Stimulated activated CD8-positive, alpha-beta memory T cell treated with anti-CD3 and anti-CD28 coated beads, Interleukin-12 subunit alpha, Interleukin-12 subunit beta, amount 100 ng/mL, for 1 hour (primary cell): Measurements from ENCODE around the gene DPM2.
A peak's percentile ranks its signal among the peaks of the same experiment; 100 is the strongest.

Experiments
- DNase-seq: peaks from one replicate; pipeline ENCODE4 v3.0.0-alpha.2; 2020; ENCODE audit warnings: low read depth

Gene DPM2

DNA sequence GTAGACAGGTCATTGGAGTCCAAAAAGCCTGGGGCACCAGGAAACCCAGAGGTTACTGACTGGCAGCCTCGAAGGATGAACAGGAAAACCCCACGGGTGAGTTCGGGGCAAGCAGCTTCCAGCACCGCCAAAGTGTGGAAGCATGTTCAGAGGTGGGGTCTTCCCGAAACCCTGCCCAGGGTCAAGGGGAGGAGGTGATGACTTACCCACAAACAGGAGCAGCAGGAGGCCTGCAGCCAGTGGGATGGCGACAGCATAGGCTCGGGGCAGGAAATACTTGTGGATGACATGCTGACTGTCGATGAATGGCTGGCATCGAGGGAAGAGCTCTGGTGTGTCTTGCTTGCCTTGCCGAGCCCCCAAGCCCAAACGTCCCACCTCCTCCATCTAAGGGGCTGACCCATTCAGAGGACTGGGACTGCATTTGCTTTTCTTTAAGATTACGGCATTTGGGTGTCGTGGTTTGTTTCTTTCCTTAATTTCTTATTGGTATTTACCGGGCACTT is 1.3 kb downstream of the DPM2 start:
- DNase-seq = no peak

DNA sequence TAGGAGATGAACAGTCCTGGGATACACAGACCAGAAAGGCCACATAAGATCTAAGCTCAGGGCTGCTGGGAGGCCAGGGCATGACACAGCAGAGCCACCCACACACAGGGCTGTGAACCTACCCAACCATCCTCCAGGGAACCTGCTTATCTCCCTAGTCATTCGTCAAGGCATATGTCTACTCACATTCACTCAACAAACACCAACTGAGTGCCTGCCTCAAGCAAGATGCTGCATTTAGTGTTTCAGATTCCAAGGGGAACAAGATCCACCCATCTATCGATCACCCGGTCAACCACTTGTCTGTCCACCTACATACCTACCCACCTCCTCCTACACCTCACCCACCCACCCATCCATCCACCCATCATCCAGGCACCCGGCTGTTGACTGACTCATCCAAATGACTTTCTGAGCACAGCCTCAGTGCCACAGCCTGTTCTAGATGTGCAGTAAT is 1.9 kb downstream of the DPM2 start:
- DNase-seq = no peak

DNA sequence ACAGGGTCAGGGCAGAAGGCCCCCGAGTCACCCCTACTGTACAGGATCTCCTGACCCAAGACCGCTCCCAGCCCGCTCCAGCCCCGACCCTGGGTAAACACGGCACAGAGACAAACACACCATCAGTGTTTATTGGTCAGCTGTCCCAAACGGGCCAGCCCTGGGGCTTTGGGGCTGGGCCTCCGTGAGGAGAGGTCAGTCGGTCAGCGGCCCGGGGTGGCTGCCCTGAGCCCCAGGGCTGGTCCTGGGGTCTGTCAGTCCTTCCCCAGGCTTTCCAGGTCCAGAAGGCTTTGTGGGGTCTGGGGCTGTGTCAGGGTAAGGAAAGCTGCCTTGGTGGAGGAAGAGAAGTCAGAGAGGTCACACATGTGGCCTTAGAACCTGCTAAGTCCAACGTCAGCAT is 2.7 kb downstream of the DPM2 start:
- no peak for DNase-seq

DNA sequence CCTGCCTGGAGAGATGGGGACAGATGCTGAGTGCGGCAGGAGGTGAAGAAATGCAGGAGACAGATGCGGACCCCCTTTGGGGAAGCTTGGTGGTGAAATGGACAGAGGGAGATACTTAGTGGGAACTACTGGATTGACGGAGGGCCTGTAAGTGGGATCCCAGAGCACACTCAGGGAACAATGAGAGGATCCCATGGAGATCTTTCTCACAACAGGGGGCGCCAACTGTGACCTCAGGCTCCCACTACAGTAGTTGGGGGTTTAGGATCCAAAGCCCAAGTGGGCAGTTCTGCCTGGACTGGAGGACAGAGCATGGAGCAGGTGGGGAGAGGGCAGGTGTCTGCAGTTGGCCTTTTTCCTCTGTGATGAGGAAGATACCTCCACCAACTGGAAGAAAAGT is 3.4 kb downstream of the DPM2 start:
- no peak for DNase-seq

DNA sequence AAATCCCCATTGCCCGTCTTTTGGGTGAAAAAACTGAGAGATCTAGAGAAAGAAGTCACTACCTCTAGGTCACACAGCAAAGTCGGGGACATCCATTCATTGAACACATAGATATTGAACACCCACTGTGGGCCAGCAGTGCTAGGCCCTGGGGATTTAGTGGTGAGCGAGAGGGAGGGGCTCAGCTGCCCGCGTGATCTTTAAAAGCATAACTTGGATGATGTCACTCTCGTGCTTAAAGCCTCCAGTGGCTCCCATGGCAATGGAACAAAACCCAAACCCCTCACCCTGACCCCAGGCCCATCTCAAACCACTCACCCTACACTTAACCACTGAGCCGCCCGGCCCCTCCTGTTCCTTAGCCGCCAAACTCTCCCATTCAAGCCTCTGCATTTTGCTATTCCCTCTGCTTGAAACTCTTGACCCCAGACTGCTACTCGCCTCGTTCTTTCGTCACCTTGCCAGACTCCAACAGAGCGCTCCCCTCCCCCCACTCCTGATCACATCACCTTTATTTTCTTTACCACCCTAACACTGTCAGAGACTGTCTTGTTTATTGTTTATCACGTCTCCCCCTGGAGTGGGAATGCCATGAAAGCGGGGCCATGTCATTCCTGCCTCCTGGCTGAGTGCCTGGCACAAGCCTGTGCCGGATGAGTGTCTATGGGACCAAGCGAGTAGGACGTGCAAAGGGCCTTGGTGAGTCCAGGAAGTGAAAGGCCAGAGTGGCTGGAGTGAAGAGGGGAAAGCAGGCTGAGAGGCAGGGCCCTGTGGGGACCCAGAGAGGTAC is 6.4 kb downstream of the DPM2 start:
- no peak for DNase-seq

DNA sequence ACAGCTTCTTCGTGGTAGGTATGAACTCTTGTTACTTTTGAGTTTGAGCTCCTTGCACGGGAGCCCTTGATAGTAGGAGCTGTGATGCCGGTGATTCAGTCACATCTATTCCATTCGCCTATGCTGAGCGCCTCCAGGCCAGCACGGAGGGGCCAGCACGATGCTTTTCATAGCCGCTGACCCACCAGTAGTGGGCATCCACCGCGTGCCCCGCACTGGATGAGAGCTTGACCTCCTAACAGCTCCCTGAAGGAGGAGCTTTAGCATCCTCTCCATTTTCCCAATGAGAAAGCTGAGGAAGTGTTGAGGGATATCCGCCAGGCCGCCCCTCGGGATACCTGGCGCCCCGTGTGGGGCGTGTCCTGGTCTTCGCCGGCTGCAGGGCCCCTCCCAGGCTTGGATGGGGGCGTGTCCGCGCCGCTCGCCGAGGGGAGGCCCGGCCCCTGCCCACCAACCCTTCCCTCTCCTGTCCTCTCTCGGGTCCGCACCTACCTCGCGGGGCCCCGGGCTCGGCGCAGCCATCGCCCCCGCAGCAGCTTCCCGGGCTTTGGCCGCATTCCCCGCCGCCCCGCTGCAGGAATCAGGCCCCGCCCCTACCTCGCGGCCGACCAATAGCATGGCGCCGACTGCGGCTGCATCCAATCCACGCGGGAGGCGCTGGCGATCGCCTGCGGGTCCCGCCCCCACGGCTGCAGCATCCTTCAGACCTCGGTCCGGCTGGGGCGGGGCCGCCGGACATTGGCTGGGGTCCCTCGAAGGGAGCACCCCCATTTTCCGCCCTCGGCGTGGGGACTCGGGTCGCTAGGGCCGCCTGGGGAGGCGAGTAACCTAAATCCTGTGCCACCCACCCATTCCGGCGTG is 7.2 kb downstream of the DPM2 start, which contains the start of gene PIP5KL1:
Gene PIP5KL1, minus strand, starts transcription at position 547 of the 861 bp plus-strand sequence. Its CDS starts 25 bp downstream, at position 522.
- peak; percentile 37 for DNase-seq

DNA sequence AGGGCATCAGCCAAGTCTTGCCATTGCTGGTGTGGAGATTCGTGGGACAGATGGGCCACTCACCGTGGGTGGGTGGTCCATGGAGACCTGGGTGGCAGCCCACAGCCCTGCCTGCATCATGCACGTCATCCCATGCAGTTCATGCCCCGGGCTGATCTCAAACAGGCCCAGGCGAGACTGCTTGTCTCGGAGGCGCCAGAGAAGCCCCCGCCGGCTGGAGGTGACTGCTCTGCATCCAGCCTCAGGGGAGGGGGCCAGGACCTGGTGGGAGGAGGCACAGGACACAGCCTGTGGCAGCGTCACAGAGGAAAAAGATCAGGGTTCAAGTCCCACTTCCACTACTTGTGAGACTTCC is 8.1 kb downstream of the DPM2 start:
- no peak for DNase-seq

DNA sequence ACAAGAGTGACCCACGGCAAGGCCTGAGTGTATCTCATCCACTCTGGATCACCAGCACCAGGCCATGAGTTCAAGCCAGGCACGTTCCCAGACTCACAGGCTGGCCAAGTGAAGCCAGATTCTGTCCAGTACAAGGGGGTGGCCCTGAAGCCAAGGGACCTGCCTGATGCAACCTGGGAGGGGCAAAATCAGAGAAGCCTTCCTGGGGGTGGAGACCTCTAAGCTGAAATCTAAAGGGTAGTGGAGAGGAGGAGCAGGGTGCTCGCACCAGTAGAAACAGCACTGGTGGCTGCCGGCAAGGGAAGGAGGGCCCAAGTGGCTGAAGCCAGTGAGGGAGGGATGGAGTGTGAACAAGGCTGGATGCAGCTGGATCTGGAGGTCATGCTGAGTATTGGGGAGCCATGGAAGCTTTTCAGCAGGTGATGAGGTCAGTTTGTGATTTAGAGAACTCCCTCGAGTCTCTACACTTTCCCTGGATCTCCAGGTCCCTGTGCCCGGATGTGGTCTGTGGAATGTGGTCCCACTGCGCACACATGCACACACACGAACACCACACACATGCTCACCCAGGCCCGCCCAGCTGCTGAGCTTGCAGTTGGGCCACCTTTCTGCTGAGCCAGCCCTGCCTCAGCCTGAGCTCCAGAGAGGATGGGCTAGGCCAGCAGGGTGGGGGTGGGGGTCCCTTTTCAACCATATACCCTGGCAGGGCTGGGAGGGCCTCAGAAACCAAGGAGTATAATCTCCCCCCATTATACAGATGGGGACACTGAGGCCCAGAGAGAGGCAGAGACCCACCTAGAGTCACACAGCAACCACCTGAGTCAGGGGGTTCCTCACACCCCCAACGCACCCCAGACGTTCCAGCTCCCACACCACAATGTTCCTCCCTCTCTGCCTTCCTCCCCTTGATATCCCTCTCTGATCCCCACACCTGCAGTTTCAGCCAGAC is 8.7 kb downstream of the DPM2 start:
- no peak for DNase-seq

DNA sequence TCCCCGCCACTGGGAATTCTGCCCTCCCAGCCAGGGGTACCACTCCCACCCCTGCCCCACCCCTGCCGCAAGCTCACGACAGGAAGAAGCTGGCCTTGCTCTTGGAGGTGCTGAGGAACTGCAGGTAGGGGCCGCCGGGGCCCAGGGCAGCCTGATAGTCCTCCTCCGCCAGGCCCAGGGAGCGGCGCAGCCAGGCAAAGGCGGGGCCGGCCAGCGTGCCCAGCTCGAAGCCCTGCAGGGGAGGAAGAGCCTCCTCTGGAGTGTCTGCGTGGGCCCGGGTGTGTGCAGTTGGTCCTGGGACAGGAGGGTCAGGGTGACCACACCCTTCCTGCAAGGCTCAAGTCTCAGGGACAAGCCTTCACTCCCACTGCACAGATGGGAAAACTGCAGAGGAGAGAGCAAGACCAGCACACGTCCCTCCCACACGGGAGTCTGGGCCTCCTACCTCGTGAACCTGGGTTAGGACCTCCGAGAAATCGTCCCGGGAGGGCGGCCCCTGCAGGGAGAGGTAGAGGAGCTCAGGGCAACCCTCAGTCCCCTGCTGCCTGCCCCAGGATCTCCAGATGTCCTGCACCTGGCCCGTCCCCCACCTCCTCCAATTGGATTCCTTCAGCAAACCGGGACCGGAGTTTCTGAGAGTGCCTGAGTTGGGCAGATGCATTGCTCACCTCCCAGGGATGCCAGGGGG is 9.5 kb downstream of the DPM2 start:
- DNase-seq = no peak

DNA sequence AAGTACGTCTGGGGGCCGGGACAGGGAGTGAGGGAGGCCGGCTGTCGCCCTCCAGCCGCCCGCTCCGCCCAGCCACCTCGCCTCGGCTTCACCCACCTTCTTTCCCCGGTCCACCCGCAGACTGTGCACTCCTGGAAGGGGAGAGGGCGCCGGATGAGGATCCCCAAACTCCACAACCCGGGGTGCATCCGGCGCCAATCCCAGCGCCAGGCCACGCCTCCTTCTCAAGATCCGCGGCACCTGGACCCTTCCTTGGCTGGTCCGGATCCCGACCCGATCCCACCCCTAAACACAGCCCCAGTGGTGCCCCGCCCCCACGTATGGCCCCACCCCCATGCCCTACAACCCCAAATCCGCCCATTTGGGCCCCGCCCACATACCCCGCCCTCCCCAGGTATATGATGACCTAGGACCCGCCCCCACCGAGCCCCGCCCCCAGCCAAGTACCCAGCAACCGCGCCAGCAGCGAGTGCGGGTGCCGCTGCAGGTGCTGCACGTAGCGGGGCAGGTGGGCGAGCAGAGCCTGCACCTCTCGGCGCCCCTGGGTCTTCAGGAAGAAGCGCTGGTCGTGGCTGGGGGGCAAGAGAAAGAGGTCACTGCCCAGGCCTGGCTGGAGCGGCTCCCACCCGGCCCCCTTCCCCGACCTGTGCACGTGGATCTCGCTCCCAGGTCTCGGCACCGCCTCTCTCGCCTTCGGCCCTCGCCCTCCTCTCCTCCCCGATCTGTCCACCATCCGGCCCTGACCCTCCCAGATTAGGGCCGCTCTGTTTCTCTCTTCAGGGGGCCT is 10.3 kb downstream of the DPM2 start:
- DNase-seq = peak; percentile 55

DNA sequence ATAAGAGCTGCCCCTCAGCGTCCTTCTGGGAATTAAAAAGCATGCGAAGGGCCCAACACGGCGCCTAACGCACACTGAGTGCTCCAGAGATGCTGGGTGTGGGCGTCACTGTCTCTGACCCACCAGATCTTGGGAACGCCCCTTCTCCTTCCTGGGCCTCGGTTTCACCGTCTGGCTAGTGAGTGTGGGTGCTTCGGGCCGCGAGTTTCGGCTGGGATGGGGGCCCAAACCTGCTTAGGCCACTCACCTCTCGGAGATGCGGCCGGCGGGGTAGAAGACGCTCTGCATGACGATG is 10.8 kb downstream of the DPM2 start:
- DNase-seq = no peak

DNA sequence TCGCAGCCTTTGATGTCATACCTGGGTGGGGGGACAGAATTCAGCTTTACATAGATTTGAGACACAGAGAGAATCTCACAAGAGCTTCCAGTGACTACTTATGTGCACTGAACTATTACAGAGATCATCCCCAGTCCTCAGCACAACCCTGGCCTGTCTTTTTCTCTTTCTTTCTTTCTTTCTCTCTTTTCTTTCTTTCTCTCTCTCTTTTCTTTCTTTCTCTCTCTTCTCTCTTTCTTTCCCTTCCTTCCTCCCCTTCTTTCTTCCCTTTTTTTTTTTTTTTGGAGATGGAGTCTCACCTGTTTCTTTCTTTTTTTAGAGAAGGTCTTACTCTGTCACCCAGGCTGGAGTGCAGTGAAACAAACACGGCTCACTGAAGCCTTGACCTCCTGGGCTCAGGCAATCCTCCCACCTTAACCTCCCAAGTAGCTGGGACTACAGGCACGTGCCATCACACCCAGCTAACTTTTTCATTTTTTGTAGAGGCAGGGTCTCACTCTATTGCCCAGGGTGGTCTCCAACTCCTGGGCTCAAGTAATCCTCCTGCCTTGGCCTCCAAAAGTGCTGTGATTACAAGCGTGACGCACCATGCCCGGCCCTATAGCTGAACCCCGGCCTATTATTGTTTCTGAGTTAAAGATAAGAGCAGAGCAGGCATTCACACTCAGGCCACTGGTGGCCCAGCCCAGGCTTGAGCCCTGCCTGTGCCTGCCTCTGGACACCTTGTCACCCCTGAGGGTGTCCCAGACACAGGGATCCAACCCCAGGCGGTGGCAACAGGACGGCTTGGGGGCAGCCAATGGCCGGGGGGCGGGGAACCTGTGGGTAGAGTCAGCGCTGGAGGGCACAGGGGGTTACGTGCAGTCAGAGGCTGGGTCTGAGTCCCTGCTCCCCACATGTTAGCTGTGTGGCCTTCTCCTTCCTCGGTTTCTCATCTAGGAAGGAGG is 11.4 kb downstream of the DPM2 start:
- no peak for DNase-seq

DNA sequence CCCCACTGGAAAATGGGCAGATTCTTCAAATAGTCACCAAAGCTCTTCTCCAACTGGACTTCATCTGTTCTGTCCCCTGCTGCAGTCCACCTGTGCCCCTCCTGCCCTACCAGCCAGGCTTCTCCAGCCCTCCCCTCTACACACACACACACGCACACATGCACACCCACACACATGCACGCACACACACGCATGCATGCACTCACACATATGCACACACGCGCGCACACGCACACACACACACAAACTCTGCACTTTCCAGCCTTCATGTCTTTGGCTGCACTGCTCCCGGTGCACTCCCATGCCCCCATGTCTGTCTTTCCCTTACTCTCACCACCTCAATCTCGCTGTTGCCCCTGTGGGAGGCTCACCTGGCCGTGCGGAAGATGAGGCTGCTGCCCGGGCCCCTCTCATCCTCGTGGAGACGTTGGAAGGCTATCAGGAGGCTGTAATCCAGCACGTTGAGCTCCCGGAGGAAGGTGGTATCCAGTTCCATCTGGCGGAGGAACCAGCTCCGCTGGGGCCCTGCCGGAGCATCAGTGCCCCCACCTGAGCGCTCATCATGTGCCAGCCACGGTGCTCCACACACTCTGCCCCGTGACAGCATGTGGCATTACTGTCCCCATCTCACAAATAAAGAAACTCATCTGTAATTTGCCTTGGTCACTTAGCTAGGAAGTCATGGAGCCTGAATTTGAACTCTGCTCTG is 12.8 kb downstream of the DPM2 start:
- no peak for DNase-seq

DNA sequence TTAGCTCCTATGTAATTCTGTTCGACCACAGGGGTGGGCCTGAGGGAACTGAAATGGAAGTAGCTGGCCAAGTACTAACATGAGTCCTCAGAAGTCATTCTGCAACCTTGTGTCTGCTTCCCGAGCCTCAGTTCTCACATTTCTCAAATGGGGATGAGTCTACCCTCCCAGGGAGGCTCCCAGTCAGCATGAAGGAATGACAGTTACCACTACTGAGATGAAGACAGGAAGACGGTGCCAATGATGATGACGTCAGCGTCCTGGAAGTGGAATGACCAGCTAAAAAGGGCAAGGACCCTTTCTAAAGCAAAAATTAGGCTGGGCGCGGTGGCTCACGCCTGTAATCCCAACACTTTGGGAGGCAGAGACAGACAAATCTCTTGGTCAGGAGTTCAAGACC is 13.9 kb downstream of the DPM2 start:
- no peak for DNase-seq

DNA sequence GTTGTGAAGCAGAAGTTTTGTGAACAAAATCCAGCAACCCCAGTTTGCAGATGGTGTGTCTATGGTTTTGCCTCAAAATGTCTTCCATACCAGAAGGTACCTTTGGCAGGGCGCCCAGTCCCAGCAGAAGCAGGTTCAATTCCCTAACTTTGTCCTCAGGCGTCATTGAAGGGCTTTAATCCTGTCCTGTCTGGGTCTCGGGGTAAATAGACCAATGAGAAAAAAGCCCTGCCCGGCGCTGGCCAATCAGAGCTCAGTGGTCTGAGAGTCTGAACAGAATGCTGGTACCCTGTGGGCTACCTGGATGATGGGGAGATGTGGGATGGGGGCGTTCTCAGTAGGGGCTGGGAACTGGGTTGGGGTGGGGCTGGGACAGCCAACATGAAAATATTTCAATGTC is 14.6 kb downstream of the DPM2 start:
- DNase-seq = no peak

DNA sequence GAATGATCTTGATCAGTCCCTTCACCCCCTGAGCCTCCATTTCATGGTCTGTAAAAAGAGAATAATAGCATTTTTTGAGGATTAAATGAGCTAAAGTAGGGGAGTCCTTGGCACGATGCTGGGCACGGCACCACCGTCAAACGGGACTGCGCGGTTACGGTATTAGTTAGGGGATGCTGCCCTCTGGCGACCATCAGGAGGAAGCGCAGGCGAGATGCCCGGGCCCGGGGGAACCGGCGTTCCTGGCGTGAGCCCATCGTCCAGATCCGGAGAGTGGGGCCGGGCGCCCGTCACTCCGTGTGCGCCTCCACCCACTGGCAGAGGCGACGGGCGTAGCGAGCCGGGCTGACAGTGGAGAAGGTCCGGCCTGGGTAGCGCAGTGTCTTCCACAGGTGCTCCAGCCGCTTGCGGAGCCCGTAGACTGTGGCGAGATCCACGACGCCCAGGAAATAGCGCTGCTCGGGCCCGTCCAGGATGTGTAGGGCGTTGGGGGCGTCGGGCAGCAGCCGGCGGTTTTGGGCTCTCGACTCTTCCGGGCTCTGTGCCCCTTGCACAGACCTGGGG is 16.0 kb downstream of the DPM2 start:
- peak; percentile 68 for DNase-seq

DNA sequence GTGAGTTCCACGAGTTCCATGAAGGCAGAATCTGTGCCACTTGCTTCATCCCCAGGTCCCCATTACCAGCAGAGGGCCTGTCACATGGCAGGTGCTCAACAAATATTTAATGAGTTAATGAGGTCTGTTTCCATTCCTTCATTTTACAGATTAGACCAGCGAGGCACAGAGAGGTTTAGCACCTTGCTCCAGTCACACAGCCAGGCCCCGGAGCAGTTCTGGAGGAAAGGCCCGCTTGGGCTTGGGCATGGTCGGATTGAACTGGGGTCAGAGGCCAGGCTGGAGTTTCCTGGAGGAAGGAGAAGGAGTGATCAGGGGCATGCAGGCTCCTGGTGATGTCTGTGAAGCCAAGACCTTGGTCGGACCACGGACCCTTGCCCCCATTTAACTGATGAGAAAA is 16.9 kb downstream of the DPM2 start:
- DNase-seq = no peak

DNA sequence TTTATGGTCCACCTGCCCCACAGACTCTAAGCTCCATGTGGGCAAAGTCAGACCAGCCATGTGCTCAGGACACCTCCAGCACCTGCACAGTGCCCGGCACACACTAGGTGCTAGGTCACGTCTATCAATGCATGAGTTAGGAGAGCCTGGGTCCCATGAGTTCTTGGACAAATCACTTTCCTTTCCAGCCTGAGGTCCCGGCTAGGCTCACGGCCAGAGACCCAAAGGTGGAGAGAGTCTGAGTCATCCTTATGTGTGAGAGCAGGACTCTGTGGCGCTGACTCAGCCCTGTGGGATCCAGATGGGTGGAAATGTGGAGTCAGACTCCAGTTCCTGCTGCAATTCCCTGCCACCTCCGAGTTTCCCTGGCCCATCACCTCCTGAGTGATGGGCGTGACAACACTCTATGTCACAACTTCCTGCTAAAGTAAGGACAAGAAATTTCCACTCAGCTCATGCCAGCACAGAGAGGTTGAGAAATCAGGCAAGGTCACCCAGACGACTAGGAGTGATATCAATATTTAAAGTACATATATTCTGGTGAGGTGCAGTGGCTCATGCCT is 18.3 kb downstream of the DPM2 start:
- DNase-seq = no peak
